ENCODE data around the gene AQP11.

AQP11 gene

DNA sequence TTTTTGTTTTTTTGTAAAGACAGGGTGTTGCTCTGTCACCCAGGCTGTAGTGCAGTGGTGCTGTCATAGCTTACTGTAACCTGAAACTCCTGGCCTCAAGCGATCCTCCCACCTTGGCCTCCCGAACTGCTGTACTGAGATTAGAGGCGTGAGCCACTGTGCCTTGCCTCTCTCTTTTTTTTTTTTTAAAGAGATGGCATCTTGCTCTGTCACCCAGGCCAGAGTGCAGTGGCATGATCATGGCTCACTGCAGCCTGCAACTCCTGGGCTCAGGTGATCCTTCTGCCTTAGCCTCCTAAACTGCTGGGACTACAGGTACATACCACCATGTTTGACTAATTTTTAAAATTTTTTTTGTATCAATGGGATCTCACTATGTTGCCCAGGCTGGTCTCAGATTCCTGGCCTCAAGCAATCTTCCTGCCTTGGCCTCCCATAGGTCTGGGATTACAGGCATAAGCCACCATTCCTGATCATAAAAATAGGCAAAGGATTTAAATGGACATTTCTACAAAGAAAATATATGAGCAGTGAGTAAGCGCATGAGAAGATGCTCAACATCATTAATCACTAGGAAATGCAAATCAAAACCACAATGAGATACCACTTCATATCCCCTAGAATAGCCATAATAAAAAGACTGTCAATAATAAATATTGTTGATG lies 65.1 kb downstream of the AQP11 start:
- no peak for DNase-seq (ENCODE audit: low read depth, low spot score)
- no peak overlapping the region for H3K27ac ChIP-seq

GRCh38 chr11:77656362-77656761 lies 66.6 kb downstream of the AQP11 start:
- H3K27ac ChIP-seq: no peak overlapping the region
- no peak for DNase-seq (ENCODE audit: low read depth, low spot score)

DNA sequence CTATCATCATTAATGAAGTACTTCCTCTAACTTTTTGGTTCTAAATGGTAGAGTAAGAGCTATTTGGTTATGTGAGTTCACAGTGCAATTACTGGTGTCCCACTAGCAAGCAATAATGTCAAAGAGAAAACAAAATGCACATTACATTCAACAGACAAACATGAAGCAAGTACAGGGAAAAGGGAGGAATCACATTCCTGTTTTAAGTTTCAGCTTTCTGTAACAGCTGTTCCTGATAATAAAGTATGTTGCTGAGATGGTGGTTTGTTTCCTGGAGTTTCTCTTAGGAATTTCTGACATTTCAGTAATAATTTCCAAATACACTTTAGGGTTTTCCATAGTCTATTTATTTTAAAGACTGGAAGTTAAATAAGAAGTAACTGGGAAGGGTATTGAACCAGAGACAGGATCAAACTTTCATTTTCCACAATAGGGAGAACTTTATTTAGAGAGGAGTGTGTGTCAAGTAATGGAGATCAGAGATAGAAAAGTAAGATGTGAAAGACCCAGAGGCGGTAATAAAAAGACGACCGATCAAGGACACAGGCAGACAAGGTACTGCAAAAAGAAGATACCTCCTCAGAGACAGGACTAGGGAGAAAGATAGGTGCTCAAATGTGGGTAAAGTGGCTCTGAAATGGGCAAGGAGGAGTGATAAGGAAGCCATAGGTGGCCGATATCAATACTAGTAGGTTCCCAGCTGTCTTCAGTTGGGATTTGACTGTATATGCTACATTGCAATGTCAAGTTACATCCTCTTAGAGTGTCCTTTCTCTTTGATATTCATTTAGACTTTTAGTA lies 68.7 kb downstream of the AQP11 start:
- DNase-seq (ENCODE audit: low read depth, low spot score): no peak
- no peak overlapping the region for H3K27ac ChIP-seq
